ENCODE measurements around the gene SIVA1.
"Not testable (repeated sequence)": the region's sequence is repeated elsewhere in the genome, so short reads cannot be mapped to it uniquely, and the experiment has no call there.

The SIVA1 gene

DNA sequence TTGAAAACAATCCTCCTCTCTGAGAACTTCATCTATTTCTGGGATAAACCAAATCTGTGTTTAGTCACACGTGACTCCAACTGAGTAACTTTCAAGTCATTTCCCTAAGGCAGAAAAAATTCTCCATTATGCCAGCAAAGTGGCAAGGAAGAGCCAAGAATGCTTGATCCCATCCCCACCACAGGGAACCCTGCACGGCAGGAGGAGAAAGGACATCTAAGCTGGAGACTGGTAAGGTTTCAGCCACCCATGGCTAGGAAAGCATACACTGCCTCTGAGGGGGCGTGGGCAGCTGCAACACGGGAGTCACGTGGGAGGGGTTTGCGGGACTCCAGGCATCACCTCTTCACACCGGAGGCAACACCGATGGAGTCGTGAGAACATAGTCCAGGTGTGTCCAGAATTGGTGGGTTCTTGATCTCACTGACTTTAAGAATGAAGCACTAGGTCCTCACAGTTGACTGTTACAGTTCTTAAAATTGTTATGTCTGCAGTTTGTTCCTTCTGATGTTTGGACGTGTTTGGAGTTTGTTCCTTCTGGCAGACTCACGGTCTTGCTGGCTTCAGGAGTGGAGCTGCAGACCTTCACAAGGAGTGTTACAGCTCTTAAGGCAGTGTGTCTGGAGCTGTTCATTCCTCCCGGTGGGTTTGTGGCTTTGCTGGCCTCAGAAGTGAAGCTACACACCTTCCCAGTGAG lies 2.7 kb upstream of the SIVA1 start:
- in situ Hi-C loops (cut with MboI; ENCODE audit: low sequenced_read_pairs), result no loop called here

DNA sequence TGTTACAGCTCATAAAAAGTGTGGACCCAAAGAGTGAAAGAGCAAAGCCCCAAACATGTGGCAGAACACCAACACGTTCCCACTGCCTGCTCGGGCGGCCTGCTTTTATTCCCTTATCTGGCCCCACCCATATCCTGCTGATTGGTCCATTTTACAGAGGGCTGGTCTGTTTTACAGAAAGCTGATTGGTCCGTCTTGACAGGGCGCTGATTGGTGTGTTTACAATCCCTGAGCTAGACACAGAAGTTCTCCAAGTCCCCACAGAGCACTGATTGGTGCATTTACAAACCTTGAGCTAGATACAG lies 2.2 kb upstream of the SIVA1 start:
- in situ Hi-C loops (cut with MboI; ENCODE audit: low sequenced_read_pairs), result not testable (repeated sequence)

DNA sequence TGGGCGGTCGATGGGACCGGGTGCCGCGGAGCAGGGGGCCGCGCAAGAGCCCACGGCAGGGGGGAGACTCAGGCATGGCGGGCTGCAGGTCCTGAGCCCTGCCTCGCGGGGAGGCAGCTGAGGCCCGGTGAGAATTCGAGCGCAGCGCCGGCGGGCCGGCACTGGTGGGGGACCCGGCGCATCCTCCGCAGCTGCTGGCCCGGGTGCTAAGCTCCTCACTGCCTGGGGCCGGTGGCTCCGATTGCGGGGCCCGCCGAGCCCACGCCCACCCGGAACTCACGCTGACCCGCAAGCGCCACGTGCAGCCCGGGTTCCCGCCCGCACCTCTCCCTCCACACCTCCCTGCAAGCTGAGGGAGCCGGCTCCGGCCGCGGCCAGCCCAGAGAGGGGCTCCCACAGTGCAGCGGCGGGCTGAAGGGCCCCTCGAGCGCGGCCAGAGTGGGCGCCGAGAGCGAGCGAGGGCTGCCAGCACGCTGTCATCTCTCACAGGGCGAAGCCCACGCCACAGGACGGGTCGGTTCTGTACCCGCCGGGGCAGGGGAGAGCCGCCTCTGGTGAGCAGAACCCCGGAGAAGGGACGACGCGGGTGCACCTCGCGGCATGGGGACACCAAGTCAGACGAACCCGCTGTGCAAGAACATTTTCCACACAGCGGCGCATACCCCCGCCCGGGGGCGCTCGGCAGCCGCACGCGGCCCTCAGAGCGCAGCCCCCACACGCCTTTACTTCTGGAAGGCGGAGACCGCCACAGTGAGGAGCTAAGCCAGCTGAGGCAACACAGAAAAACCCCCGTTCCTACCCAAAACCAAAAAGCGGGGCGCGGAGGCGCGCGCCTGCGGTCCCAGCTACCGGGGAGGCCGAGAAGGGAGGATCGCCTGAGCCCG lies 1.2 kb upstream of the SIVA1 start:
- in situ Hi-C loops (cut with MboI; ENCODE audit: low sequenced_read_pairs), result no loop called here

DNA sequence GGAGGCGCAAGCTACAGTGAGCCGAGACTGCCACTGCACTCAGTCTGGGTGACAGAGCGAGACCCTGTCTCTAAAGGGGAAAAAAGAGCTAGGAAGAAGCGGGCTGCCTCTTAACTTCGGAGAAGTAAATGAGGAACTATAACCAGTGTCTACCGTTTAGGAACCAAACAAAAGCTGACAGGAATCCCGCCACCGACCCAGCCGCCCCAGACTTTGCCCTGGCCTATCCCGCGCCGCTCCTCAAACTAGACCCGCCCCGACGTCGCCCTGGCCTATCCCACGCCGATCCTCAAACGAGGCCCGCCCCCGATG lies 568 bp upstream of the SIVA1 start:
- in situ Hi-C loops (cut with MboI; ENCODE audit: low sequenced_read_pairs), result no loop called here

DNA sequence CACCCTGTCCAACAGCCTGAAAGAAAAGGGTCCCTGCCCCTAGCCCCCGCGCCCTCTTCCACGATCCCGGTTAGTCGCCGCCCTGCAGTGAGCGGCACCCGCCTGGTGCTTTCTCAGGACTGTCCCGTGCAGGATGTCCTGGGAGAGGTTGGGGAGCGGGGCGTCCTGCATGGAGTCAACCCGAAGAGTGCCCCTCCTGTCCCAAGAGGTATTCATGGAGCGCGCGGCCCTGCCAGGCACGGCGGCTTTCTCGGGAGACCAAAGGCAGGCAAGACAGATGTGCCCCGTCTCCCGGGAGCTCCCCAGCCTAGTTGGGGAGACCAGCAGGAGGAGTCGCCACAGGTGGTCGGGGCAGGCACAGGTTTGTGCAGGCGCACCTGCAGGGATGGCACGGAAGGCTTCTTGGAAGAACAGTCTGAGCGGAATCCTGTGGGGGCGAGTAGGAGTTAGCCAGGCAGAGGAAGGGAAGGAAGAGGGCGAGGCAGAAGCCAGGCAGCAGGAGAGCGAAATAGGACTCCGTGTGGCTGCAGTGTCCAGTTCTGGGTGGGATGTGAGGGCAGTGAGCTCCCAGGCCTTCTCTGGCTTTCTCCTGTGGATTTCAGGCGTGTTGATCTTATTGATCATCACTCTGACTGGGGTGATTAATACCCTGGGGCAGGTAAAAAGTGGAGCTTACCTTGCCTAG lies 723 bp downstream of the SIVA1 start:
- in situ Hi-C loops (cut with MboI; ENCODE audit: low sequenced_read_pairs), result no loop called here

DNA sequence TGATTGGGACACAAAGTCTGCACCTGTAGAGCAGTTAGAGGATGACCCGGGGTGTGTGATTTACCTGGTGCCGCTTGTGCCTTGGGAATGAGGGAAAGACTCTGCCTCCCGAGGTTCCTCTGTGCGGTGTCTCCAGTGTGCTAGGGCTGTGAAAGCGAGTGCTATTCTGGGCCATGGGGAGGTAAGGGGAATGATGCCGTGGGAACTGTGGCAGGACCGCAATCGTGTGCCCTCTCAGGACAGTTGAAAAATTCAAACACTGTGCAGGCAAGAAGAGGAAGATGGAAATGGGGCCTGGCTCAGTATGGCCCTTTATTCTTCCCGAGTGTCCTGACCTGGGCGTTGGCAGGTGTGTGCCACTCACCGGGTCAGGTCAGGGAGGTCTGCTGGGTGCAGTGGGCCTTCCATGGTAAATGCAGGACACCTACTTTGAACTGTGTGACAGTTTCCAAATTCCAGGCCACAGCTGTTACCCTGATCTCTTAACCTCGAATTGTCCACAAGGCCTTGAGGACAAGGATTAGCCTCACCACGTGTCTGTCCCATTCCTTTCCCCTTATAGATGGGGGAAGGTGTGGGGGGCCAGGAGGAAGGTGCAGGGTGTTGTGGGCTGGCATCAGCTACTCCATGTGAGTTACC lies 1.4 kb downstream of the SIVA1 start:
- in situ Hi-C loops (cut with MboI; ENCODE audit: low sequenced_read_pairs), result no loop called here

DNA sequence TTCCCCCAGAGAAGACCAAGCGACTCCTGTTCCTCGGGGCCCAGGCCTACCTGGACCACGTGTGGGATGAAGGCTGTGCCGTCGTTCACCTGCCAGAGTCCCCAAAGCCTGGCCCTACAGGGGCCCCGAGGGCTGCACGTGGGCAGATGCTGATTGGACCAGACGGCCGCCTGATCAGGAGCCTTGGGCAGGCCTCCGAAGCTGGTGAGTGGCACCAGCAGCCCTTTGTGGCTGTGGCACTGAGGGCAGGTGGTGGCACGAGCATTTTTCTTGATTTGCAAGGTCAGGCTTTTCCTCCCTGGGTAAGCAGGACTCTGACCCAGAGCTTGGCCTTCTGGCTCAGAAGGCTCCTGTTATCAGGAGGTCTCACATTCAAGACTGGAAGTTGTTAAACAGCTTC lies 2.7 kb downstream of the SIVA1 start:
- in situ Hi-C loops (cut with MboI; ENCODE audit: low sequenced_read_pairs), result no loop called here

DNA sequence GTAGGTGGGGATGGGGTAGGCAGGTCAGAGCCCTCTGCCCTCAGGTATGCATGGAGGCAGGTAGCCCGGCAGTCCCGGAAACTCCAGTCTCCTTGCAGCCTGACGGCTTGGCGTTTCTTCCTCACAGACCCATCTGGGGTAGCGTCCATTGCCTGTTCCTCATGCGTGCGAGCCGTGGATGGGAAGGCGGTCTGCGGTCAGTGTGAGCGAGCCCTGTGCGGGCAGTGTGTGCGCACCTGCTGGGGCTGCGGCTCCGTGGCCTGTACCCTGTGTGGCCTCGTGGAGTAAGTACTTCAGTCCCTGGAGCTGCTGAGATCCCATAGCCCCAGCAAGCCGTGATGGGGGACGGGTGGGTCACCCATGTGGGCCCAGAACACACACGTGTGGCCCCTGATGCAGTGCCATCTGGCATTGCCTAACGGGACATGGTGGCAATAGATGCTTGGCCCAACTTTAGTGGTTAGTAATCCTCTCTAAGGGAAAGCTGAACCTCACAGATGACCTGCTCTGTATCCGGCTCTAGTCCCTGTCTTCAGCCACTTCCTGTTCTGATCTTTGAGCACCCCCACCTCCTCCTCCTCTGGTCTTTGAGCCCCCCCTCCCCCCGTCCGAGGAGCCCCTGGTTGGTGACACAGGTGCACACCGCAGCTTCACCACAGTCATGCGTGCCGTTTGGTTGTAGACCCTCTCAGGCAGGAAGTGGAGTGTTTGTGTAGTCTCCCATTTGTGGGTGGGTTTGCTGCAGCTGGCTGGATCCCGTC lies 3.7 kb downstream of the SIVA1 start:
- in situ Hi-C loops (cut with MboI; ENCODE audit: low sequenced_read_pairs), result no loop called here

DNA sequence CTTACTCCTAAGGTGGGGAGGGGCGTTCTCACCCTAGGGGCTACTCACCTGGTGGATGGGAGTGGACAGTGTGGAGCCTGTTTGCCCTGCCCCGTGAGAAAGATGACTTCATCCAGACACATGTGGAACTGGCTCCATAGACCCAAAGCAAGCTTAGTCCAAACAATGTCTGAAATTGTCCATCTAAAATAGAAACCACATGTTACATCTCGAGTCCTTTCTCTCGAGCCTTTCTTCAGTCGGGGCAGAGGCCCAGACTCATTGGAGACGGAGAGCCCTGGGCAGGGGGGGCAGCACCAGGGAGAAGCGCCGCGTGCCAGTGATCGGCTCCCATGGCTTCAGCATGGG lies 4.3 kb downstream of the SIVA1 start:
- in situ Hi-C loops (cut with MboI; ENCODE audit: low sequenced_read_pairs), result no loop called here

DNA sequence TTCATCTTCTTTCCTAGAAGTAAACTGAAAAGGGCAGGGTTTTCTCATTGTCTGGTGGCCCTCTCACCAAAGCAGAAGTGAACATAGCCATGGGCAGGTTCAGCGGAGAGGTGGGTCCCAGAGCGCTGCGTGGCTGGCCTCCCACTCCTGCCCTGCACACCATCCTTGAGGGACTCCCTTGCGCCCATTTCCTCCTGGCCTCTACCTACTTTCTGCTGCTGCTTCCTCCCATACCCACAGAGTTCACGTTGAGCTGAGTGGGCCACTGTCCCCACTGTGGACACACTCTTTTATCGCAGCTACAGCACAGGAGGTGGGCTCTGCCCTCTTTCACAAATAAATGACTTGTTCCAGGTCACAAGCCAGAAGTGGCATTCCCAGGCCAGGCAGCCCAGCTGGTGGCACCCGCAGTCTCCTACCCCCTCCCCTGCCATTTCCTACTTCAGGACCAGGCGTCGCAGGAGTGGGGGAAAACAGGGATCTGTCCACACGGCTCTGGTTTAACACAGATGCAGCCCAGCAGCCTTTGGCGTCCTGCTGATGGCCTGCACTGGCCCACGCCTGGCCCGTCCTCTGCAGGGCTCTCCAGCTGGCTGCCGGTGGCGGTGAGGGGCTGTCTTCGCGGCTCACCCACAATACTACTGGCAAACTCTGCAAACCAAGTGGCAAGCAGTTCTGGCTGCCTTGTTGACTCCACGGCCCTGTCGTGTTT lies 4.9 kb downstream of the SIVA1 start:
- in situ Hi-C loops (cut with MboI; ENCODE audit: low sequenced_read_pairs), result no loop called here

DNA sequence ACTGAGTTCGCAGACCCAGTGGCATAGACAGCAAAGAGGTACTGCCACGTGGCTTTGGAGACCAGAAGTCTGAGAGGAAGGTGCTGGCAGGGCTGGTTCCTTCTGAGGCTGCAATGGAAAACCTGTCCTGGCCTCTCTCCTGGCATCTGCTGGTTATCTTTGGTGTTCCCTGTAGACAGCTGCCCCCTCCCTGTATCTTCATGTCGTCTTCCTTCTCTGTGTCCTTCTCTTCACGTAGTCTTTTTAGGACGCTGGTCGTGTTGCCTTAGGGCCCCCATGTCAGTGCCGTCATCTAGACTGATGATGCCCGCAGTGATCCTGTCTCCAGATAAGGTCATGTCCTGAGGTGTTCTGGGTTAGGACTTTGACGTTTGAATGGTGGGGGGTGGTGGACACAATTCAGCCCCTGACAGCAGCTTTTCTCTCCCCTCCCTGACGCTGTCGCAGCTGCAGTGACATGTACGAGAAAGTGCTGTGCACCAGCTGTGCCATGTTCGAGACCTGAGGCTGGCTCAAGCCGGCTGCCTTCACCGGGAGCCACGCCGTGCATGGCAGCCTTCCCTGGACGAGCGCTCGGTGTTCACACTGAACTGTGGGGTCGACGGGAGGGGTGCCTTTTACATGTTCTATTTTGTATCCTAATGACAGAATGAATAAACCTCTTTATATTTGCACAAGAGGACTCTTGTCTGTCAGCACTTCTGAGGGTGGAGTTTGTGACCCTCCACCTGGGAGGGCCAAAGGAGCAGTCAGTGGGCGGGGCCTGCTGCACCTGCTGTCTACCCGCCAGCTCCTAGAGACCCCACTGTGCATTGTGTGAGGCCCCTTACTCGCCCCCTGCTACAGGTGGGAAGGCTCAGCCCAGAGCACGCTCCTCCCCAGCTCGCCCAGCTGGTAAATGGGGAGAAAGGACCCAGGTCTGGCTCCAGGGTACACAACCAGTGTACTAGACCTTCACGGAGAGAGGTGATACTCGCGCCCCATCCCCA lies 6.3 kb downstream of the SIVA1 start:
- in situ Hi-C loops (cut with MboI; ENCODE audit: low sequenced_read_pairs), result no loop called here

DNA sequence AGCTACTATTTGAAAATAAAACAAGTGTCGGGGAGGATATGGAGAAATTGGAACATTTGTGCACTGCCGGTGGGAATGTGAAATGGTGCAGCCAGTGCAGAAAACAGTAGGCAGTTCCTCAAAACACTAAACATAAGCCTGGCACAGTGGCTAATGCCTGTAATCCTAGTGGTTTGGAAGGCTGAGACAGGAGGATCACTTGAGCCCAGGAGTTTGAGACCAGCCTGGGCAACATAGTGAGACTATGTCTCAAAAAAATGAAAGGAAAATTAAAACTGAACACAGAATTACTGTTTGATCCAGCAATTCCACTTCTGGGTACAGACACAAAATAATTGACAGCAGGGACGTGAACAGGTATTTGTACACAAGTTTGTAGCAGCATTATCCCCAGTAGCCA lies 12.6 kb downstream of the SIVA1 start:
- in situ Hi-C loops (cut with MboI; ENCODE audit: low sequenced_read_pairs), result no loop called here

DNA sequence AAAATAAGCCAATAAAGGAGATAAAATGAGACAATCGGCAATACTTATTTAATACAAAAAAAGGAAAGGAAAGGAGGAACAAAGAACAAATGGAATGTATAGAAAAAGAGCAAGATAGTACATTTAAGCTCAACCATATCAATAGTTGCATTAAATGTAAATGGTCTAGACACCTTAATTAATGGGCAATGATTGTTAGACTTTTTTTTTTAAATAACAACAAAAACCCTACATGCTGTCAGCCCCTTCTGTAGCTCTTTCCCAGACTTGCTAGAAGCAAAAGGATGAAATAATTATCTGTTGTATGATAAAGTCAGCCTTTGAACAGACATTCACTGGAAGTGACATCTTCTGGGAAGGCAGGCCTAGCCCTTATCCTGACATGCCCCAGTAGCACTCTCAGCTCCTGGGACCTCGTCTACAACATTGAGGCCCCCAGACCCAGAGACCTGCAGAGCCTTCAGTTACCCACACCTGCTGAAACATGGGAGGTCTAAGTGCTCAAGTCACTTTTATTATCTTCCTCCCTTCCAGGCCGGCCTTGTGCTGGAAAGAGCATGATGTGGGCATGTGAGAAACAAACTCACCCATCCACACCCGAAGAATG lies 13.4 kb downstream of the SIVA1 start:
- in situ Hi-C loops (cut with MboI; ENCODE audit: low sequenced_read_pairs), result no loop called here

DNA sequence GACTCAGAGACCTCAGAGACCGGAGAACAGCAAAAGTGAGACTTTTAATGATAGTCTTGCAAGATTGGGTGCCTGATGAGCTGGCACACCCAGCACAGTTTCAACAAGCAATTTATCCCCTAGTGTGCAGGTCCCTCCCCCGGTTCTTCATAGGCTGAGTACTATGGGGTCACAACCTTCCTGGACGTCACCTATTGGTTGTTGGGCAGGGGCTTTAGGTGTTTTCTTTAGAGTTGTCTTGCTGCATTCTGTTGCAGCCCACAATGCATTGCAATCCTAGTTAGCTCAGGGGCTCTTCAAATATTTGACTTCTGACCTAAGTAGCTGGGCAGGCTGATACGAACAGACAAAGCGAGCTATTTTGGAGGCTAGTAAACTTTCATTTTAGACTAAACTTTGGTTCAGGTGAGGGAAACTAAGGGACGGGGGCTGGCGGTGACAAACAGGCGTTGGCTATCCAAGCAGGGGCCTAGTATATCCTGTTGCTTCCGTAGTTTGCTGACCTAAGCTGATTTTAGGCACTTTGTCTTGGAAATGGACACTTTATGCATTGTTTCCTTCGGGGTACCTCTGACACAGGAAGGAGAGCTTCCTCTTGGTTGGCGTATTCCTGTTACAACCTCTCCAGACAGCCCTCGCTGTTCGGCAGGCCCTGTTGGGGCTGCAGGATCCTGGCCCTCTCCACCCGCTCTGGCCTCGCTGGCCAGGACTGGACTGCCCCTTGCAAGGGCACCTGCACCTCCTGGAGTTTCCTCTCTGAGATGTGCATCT lies 14.1 kb downstream of the SIVA1 start:
- in situ Hi-C loops (cut with MboI; ENCODE audit: low sequenced_read_pairs), result no loop called here

DNA sequence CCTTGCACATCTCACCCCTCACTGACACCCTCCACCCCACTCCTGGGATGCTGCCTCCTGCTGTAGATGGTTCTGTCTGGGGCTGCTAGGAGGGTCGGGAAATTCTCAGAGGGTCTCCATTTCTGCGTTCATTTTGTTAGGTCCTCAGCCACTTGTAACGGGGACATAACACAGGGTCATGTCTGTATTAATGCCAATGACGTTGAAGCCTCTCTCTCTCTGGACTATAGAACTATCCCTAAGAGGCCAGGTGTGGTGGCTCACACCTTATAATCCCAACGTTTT lies 14.6 kb downstream of the SIVA1 start:
- in situ Hi-C loops (cut with MboI; ENCODE audit: low sequenced_read_pairs), result no loop called here

DNA sequence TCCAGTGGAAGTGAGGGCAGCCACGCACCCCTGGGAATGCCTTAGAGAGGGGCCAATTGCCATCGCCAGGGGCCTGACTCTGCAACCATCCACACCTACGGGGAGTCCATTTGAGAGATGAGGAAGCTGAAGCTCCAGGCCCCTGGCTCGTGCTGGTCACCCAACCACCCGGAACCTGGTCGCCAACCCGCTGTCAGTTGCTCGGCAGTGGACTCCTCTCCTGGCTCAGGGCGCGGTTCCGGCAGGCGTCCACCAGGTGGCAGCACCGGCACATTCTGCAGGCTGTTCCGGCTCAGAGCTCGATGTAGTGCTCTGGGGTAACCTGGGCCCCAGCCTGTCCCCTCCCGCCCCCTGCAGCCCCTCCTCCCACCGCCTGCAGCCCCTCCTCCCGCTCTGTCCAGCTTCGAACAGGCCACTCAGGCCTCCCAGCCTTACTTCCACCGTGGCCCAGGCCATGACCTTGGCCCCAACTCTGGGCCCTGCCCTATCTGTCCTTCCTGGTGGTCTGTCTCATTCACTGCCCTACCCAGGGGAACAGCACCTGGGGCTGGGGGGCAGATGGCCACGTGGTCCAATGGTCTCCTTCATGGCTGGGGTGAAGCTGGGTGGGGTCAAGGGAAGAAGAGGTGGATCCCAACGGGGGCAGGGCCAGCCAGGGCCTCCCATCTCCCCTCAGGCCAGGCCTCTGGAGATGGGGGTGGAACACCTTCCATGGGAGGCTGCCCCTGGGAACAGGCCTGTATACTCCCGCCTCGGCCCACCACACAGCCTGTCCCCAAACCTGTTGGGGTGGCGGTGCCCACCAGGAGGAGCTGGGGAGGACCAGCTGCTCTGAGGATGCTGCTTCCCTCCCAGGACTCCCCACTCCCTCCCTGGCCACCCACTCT lies 15.7 kb downstream of the SIVA1 start:
- in situ Hi-C loops (cut with MboI; ENCODE audit: low sequenced_read_pairs), result no loop called here

DNA sequence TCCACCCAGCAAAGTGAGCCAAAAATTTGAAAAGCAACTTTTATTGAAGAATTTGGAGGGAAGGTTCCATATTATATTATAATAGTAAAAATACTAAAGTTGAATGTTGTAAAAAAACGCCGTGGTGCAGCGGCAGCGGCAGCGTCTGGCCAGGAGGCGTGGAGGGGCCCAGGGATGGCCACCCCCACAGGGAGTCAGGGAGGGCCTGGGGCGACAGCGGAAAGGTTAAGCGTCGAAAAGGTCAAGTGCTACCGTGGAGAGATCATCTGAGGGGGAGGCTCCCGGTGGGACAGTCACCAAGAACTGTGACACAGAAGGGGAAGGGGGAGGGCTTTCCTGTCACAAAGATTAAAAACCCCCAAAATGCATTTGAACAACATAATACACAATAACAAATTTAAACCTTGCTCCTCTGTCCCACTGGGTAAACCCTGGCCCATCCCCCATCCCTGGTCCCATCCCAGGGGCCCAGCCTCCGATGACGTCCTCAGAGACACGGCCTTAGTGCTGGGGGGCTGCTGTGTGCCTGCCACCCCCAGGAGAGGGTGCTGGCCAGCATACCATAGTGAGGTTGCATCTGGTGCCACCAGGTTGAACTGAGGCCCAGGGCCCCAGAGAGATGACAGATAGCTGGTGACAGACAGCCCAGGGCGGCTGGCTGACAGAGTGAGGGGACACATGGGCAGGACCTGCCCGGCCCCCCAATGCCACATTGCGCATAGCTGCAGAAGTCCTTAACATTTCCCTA lies 16.6 kb downstream of the SIVA1 start:
- in situ Hi-C loops (cut with MboI; ENCODE audit: low sequenced_read_pairs), result loop anchor here (5.0 kb wide), 1 partner anchor 53 kb away; no protein-coding TSS in a partner anchor
